CD4-positive, alpha-beta T cell treated with Interleukin-2 at 100 ng/mL for 4 hours (primary cell): ENCODE measurements around the gene CMTM1.
"Not testable (repeated sequence)": the region's sequence is repeated elsewhere in the genome, so short reads cannot be mapped to it uniquely, and the experiment has no call there.

Experiments used
- DNase-seq: peaks from one replicate; pipeline ENCODE4 v3.0.0-alpha.2; 2020; ENCODE audit warnings: low spot score

Gene CMTM1

GRCh38 chr16:66614161-66614802 is 48.0 kb downstream of the CMTM1 start:
- no peak for DNase-seq

DNA sequence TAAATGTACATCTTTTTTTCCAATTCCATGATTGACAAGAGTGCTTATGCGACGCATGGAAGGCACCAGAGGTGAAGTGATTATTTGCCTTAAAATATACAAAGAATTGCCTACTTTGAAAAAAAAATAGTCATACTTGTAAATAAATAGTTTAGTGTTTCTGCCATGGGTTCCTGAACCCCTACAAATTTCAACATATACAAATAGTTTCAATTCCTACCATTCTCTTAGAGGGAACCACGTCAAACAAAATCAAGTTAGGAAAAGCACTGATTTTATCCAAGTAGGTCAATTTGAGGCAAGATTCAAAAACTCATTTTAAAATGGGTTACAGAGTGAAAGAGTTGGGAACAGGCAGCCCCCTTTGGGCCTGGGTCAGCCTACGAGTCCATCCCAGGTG is 49.9 kb downstream of the CMTM1 start:
- no peak for DNase-seq

DNA sequence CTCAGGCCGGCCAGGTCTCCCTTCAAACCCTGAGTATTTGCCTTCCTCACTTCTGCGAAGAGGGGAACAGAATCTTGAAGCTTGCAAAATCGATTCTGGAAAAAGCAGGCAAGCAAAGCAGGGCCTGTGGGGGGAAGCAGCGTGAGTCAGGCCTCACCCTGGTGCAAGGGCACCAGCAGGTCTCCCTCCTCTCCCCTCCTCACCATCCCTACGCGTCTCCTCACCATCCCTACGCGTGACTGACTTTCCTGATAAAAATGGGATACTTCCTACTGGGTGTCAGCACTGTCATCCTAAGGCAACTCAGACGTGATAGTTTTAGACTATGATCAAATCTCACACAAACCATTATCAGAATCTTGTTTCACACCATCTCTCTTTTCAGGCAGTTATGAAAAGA is 50.4 kb downstream of the CMTM1 start:
- DNase-seq, result no peak

DNA sequence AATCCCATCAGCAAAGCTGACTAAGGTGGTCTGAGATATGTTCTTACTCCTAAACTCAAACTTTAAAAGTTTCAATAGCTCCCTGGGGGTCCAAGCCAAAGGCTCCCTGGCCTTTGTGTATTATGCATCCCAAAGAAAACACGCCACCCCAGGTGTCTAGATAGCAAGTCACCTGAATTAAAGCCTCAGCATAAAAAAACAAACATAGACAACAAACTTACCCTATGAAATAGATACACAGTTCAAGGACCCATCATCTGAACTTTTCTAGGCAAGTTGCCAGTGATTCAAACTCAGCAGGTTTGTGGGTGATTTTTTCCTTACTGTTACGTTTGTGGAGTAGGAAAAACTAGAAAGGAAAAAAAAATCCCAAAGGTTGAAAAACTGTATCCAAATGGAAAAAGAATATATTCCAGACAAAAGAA is 50.8 kb downstream of the CMTM1 start:
- no peak for DNase-seq

DNA sequence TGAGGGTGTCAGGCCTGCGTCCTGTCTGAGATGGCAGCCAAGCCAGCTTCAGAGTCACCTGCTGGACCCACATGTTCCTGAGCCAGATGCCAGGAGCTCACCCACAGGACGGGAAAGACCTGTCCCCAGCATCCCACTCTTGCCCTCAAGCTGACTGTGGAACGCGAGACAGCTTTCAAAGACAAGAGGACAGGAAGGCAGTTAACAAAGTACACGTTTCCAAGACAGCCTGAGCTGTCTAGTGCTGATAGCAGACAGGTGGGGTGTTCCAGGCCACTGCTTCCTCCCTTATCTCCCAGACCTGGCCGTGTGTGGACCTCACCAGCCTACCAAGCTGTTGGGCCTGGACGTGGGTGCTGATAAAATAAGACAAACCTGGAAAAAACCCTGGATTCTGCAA is 51.5 kb downstream of the CMTM1 start:
- DNase-seq, result no peak

- no peak for DNase-seq
Observed at GRCh38 chr16:66618588-66619375, 52.5 kb downstream of the CMTM1 start.

DNA sequence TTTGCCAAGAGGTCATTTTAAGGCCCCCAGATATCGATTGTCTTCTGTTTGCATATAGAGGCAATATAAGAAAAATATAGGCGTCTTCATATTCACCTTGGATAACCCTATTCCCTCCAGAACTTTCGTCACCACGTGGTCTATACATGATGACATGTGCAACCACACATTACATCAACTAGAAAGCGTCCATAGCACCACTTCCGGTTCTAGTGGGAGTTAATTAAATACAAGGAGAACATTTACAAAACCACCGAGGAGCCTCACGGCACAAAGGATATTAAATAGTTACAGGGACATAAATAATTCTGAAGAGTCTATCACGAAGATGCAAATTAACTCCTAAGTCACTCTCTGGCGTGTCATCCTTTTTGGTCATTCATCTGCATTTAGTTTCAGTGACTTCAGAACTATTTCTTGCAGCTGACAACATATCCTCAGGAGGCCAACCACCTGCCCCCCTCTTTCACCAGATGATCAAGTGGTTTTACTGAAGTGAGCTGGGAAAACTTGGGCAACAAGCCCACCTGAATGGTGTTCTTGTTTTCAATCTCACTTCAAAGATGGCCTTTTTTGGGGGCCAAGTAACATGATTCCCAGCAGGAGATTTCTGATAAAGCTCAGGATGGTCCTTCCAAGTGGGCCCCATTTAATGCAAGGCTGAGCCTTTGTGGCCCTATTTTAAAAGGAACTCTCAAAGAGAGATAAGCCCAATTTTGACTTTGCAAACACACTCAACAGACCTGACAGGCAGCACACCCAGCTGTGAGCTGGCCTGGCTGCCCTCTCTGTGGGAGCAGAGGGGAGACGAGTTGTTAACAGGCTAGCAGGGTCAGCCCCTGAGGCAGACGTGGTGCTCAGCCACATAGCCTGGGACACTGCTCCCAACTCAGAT is 53.5 kb downstream of the CMTM1 start:
- DNase-seq, result no peak

GRCh38 chr16:66620429-66620795 is 54.2 kb downstream of the CMTM1 start:
- DNase-seq, result no peak

DNA sequence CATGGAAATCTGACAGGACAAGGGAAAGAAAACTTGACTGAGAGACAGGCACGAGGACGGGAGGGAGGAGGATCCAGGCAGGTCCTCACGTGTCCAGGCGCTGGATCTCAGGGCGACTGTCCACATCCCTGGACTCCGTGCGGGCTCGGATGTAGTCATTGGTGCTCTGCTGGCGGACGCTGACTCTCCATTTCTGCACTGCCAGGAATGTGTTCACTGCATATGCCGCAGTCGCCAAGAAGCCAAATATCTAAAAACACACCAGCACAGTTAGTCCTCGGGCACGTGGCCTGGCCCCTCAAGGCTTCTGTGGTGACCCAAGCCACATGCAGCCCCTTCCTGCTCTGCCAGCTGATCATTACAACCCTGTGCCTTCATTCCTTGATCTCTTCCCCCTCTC is 55.7 kb downstream of the CMTM1 start:
- no peak for DNase-seq

DNA sequence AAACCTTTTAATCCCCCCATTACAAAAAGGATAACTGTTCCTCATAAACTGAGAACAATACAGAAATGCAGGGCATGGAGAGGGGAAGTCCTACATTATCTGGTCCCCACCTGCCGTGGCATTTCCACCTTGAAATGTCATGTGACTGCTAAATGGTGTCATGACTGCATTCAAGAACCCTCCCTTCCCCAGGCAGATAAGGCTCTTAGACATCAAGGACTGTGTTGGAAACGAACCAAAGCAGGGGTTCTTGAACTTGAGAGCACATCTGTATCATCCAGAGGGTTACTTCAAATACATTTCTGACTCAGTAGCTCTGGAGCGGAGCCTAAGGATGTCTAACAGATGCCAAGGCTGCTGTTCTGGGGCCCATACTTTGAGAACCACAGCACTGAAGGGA is 56.6 kb downstream of the CMTM1 start:
- no peak for DNase-seq

- no peak for DNase-seq
Observed at GRCh38 chr16:66623755-66624154, 57.5 kb downstream of the CMTM1 start.

- DNase-seq, result not testable (repeated sequence)
Observed at GRCh38 chr16:66627611-66628378, 61.6 kb downstream of the CMTM1 start.
